Measurements from ENCODE around the gene DLG1. TPM values are rescaled to one million over a fixed set of nuclear protein-coding genes. Genes with fewer than 3 reads are reported as not detected.

DLG1 gene
- total RNA-seq, 2 donors from 2014 or later, result 59.0 to 98.2 TPM

DNA sequence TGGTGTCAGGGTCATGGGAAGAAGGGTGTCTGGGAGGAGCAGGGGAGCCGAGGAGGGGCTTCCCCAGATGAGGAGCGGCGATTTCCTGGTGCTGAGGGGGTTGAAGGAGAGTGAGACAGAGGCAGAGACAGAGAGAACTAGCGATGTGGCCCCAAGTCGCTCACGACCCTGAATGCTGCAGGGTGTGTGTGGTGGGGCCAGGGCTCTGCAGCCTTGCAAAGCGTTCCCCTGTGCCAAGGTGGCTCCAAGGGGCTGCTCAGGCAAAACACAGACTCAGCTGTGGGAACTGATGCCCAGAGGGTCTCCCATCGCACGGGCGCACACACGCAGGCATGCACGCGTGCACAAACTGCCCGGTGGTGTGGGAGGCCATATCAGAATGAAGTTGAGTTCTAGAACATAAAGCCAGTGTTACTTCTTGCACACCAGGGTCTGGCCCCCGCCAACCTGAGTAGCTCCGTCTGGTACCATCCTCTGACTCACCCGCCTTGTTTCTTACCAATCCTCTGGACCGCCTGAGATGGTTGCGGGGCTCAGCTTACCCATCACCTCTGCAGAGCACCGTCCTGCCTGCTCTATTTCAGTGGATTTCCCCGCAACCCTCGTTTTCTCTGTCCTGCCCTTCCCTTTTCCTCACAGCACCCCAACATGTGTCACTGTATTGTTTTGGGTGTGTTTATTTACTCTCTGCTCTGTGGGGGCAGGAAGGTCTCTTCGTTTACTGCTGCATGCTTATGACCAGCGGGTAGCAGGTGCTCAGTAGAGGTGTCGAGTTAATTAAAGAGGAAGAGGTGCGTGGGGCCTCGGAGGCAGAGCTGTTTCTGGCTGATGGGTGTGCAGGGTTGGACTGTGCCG, 273.3 kb downstream of the DLG1 start:
- Histone ChIP-seq H3K27ac (no peak overlapping the region), H3K4me1 (replicated peaks) (peaks cover 6% of the 10 kb centered on the region), H3K9me3 (no peaks in the 10 kb centered on the region), H3K4me3 (no peak overlapping the region), H3K27me3 (replicated peaks; ENCODE audit: insufficient read depth) (no peaks in the 10 kb centered on the region), H3K36me3 (no peaks in the 10 kb centered on the region)
- intact Hi-C loops (cut with DNase I), result no loop called here
- WGBS, result 93% methylated on average over 28 of the region's 28 CpGs
- TF ChIP-seq POLR2A (IDR thresholded peaks at IDR 0.05) (no peak), CTCF (IDR thresholded peaks at IDR 0.05) (no peak), POLR2AphosphoS5 (IDR thresholded peaks at IDR 0.05) (no peak)
- DNase-seq (ENCODE audit: low spot score), result no peak

DNA sequence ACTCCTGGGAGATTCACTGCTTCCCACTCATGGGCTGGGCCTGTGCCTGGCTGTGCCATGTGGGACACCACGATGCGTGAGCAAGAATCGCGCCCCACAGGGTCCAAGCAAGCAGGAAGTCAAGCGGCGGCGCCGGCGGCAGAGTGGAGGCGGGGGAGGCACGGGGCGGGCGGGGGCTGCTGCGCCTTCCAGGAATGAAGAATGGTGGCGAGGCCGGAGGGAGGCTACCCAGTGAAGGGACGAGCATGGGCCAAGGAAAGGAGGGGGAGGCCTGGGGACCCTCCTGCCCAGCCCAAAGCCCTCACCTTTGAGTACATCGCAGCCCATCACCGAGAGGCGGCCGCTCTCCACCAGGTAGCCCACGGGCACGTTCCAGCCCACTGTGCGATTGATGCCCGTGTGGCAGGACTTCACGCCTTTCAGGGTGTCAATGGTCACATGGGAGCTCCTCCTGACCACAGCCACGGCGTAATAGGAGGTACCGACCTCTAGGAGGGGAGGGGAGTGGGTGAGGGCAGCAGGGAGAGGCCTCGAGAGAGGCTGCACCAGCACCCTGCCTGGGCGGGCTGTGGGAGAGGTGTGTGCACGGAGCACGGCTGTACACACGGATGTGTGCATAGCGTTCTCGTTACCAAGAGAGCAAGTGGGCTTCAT, 274.3 kb downstream of the DLG1 start:
- no peak overlapping the region for H3K4me3 ChIP-seq
- 80% methylated on average over 36 of the region's 36 CpGs for WGBS
- no peaks in the 10 kb centered on the region for H3K27me3 ChIP-seq (replicated peaks; ENCODE audit: insufficient read depth)
- DNase-seq (ENCODE audit: low spot score), result no peak
- no peak for TF ChIP-seq CTCF (IDR thresholded peaks at IDR 0.05)
- TF ChIP-seq POLR2A (IDR thresholded peaks at IDR 0.05), result no peak
- TF ChIP-seq POLR2AphosphoS5 (IDR thresholded peaks at IDR 0.05), result no peak
- H3K9me3 ChIP-seq, result no peaks in the 10 kb centered on the region
- intact Hi-C loops (cut with DNase I), result no loop called here
- no peaks in the 10 kb centered on the region for H3K4me1 ChIP-seq (replicated peaks)
- H3K36me3 ChIP-seq, result no peaks in the 10 kb centered on the region
- no peak overlapping the region for H3K27ac ChIP-seq

GRCh38 chr3:197023241-197023997, 275.0 kb downstream of the DLG1 start:
- Histone ChIP-seq H3K4me3 (no peak overlapping the region), H3K9me3 (no peaks in the 10 kb centered on the region), H3K4me1 (replicated peaks) (no peaks in the 10 kb centered on the region), H3K27me3 (replicated peaks; ENCODE audit: insufficient read depth) (no peaks in the 10 kb centered on the region), H3K36me3 (no peaks in the 10 kb centered on the region), H3K27ac (no peak overlapping the region)
- no peak for TF ChIP-seq CTCF (IDR thresholded peaks at IDR 0.05)
- TF ChIP-seq POLR2A (IDR thresholded peaks at IDR 0.05), result no peak
- TF ChIP-seq POLR2AphosphoS5 (IDR thresholded peaks at IDR 0.05), result no peak
- WGBS, result 59% methylated on average over 27 of the region's 27 CpGs
- DNase-seq (ENCODE audit: low spot score), result no peak
- intact Hi-C loops (cut with DNase I), result no loop called here

DNA sequence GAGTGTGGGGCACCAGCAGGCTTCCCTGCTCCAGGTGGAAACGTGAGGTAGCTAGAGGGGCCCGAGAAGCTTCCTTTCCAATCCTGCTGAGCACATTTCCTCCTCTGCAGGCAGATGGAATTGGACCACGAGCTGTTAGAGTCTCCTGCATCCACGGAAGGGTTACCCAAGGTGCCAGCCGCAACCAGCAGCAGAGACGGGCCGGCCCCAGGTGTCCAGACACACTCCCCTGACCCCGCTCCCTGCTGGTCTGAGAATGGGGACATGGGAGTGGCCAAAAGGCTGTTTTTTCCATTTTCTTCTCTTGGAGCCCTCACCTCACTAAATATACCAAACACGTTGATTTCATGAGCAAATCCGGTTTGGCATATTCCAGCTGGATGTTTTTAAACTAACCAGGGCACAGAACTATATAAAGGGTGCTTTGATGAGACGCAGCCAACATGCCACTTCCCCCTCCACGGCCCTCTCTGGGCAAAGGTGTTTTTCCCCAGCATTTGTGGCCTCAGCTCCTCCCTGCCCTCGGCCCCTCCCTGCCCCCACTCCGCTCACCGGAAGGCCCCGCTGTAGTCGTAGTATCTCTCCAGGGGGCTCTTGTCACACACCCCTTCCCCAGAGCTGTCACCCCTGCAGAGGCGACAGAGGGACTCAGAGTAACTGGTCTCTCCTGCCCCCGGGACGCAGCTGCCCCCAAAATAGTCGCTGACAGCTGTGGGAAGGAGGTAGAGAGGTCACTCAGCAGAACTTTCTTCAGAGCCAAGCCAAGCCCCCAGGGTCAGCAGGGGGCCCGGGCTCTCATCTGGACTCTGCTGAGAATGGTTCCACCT, 275.8 kb downstream of the DLG1 start:
- no peaks in the 10 kb centered on the region for H3K27me3 ChIP-seq (replicated peaks; ENCODE audit: insufficient read depth)
- H3K36me3 ChIP-seq, result no peaks in the 10 kb centered on the region
- H3K4me3 ChIP-seq, result no peak overlapping the region
- no peaks in the 10 kb centered on the region for H3K4me1 ChIP-seq (replicated peaks)
- H3K27ac ChIP-seq, result no peak overlapping the region
- TF ChIP-seq POLR2A (IDR thresholded peaks at IDR 0.05), result no peak
- TF ChIP-seq POLR2AphosphoS5 (IDR thresholded peaks at IDR 0.05), result no peak
- TF ChIP-seq CTCF (IDR thresholded peaks at IDR 0.05), result no peak
- intact Hi-C loops (cut with DNase I), result no loop called here
- no peak for DNase-seq (ENCODE audit: low spot score)
- WGBS, result 35% methylated on average over 22 of the region's 22 CpGs
- H3K9me3 ChIP-seq, result no peaks in the 10 kb centered on the region
